ENCODE data around the gene RC3H1.

DNA sequence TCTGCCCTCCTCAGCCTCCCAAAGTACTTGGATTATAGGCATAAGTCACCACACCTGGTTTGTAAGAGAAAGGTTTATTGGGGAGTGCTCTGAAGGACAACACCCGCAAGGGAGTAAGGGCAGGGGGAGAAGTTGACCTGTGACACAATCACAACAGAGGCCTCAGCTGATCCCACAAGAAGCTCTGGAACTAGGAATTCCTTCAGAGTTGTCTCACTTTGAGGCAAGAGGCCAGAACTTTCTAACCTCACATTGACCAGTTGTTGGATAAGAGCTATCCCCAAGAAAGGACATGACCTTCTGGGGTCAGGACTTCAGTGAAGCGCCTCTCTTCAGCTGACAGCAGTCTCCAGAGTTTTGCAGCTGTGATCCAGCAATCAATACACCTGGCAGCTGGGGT lies 27.4 kb upstream of the RC3H1 start:
- TF ChIP-seq SIN3A (IDR thresholded peaks at IDR 0.05; ENCODE audit: borderline replicate concordance, insufficient read depth, low read length) = no peak
- TF ChIP-seq REST (IDR thresholded peaks at IDR 0.05; ENCODE audit: insufficient read depth in 1 of 2, low read depth in 2 of 2, low read length in 2 of 2) = no peak
- no peak for TF ChIP-seq POLR2AphosphoS5 (IDR thresholded peaks at IDR 0.05; ENCODE audit: low read depth, low read length)

Data from PFSK-1 (cell line).